Left lobe of liver (tissue), 2 donors: Measurements from ENCODE around the gene SLC18A2. TPM values are rescaled to one million over a fixed set of nuclear protein-coding genes. Genes with fewer than 3 reads are reported as not detected.
"Not testable (repeated sequence)": the region's sequence is repeated elsewhere in the genome, so short reads cannot be mapped to it uniquely, and the experiment has no call there.

Source experiments
- ATAC-seq: fragments of 200-7000 bp; cut with Tn5 transposase; one replicate; pipeline ENCODE4 v1.9.1; 2020; ENCODE audit warnings: mild to moderate bottlenecking, moderate library complexity
- DNase-seq: peaks from one replicate; pipeline ENCODE4 v3.0.0-alpha.2; 2020; ENCODE audit warnings: low spot score
- total RNA-seq: library from RNA; stranded (reverse); gene quantifications from one replicate; pipeline ENCODE4 v1.2.1, GENCODE V29; 2021
- donor health status: DM: no; HTN: no; CAD: no; lungs with moderate emphysema.
- donor health status: DM: no; HTN: yes; CAD: no.

SLC18A2 gene
- total RNA-seq, 1 donor from 2014 or later: 0.15 TPM

DNA sequence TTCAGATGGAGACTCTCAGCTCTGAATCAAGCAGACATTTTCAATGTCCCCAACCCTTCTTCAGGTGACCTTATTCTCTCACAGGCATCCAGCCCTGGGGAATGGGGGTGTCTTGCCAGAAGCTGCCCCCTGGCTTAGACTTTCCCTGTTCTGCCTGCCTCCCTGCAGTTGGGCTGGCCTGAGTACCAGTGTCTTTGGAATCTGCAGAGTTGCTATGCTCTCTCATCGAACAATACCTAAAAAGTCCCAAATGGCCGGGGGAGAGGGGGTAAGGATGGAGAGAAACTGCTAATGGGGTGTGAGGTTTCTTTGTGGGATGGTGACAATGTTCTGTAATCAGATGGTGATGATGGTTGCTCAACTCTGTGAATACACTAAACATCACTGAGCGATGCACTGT, 20.6 kb downstream of the SLC18A2 start:
- DNase-seq (no peak), ATAC-seq (no peak)

DNA sequence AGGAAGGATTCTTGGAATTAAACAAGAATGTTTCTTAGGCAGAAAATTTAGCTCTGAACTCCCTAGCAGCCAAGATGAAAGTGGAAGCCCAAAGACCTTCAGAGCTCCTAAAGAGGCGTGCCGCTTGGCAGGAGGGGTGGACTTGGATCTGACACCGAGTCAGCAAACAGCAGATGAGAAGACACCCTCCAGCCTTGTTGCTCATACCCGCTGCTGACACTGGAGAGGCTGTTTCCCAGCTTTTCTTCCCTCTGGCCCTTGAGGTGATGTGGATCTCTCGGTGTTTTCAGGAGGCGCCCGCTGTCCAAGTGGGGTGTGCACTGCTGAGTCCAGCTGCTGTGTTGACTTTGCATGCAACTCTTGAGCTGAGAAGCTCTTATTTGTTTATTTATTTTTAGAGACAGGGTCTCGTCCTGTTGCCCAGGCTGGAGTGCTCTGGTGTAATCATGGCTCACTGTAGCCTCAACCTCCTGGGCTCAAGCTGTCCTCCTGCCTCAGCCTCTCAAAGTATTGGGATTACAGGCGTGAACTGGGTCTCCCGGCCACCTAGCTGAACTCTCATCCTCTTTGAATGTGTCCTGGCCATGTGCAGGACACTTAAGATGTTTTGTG, 21.5 kb downstream of the SLC18A2 start:
- ATAC-seq (no peak), DNase-seq (no peak)

- ATAC-seq: no peak
- no peak for DNase-seq
Observed at GRCh38 chr10:117262903-117263293, 22.0 kb downstream of the SLC18A2 start.

- DNase-seq (no peak), ATAC-seq (no peak)
Observed at GRCh38 chr10:117264782-117265181, 23.9 kb downstream of the SLC18A2 start.

DNA sequence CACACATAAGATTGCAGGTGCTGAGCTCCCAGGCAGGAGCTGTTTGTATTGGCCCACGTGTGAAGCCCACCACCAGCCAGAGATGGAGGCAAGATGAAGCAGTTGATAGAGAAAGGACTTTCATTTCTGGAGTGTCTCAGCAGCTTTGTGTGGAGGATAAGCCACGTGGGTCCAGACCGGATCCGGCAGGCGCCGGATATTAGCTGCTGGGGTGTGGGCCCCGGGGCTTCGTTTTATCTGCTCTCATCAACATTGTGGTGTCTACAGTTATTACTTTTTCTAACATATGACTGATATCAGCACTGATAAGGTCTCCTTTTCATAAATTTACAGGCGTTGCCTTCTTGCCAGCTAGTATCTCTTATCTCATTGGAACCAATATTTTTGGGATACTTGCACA, 25.5 kb downstream of the SLC18A2 start:
- ATAC-seq (no peak), DNase-seq (no peak)

DNA sequence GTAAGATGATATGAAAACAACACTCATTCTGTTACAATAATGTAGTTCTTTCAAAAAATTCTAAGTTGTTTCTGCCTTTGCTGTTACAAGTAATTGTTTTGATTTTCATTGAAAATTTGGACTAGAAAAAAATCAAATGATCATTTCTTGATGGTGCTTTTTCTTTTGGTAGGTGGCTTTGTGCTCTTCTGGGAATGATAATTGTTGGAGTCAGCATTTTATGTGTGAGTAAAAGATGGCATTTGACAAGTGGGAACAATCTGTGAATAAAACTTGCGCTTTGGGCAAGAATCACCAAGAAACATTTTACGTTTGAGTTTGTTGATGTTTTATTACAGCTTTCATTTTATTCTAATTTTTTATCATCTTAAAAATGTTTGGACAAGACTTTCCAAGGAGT, 25.9 kb downstream of the SLC18A2 start:
- ATAC-seq (no peak), DNase-seq (no peak)

DNA sequence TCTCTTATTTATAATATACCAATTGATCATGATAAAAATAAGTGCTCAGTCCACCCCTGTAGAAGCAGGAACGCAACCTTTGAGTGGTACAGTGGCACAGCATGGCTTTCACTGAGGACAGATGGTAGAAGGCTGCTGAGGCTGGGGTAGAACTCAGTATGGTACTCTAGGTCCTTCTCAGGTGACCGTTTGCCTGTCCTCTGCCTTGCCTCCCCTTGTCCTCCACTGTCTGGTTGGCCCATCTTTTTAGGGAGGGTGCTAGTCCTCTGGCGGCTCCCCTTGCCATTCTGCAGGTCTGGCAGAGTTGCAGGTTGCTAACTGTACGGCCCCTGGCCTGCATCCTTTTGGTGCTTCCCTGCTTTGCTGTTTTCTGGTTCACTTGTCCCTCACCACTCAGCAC, 27.3 kb downstream of the SLC18A2 start:
- DNase-seq: no peak
- ATAC-seq: no peak

- ATAC-seq (no peak), DNase-seq (no peak)
Observed at GRCh38 chr10:117268907-117269306, 28.0 kb downstream of the SLC18A2 start.

DNA sequence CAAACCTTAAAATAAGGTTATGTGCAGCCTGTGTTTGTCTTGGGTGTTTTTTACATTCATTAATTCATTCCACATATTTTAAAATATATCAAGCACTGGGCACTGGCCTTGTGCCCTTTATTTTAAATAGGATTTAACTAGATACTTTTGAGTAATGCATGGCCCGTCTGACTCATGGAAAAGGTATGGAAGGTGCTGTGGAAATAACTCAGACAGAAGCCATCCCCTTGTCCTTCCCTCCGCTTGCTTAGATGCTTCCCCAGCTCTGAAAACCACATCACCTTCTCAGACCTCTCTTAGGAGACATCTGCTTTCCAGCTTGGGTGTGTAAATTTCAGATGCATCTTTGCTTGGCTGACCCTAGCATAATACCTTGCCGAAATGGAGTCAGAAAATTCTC, 30.5 kb downstream of the SLC18A2 start:
- ATAC-seq: no peak
- DNase-seq: no peak

DNA sequence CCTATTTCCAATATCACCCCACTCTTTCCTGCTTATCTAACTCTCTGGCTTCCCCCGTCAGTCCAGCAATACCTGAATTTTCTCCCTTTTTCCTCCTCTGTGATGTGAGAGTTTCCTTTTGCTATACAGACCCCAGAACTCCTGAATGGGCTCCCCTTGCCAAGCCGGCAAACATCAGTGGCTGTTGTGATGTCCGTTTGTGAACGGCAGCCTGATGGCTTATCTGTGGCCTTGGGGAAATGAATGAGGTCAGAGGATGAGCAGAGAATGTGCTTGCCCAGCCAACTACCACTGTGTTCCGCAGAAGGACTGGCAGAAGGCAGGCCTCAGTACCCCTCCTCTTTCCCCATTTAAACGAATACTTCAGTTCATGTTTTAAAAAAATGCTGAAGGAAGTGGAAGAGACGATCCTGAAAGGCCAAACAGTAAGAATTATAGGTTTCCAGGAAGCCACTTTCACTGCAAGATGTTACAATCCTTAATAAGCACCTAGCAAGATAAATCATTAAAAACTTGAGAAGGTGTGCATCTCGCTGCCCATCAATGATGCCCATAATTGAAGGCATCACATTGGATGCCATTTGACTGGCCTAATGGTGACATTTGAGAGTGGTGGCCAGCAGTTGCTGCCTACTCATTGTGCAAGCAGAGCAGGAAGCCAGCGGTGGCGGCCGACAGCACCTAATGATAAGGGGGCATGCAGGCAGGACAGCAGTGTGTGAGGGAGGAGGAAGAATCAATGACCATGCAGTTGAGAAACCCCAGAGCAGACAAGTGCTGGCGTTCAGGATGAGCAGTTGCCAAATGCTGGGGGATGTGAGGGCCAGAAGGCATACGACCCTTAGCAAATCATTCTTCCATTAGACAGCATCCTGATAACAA, 31.5 kb downstream of the SLC18A2 start:
- no peak for DNase-seq
- peak; percentile 29 for ATAC-seq

DNA sequence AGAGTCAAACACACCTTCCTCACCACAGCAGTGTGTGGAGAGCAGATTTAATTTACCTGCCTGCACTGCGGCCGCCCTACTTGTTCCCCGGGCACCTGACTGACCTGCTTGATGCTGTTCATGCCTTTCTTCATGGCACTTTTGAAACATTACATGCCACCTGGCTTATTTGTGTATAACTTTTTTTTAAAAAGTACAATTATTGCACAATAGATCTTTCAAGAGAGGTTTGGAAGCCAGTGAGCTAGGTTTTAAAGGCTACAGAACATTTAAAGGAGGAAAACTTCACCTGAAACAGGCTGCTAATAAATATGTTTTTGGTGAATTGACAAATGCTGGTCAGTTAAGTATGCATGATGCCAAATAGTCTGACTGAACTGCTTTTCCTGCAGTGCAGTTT, 33.1 kb downstream of the SLC18A2 start:
- DNase-seq (no peak), ATAC-seq (peak; percentile 26)

DNA sequence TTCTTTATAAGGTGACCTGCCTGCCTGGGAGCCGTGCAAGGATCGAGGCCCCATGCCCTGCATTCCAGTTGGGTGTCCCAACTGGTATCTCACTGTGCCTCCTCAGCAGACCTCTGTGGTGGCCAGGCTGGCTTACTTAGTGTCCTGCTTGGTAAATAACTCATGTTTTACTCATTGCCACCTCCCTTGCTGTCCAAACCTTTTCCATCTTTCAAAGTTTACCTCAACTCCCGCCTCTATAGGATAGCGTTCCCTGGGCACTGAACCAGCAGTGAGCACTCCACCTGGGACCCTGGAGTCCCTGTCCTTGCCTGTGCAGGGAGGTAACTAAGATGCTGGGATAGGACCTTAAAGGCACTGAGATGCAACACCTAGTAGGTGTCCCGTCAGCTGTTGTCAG, 33.6 kb downstream of the SLC18A2 start:
- DNase-seq: no peak
- peak; percentile 13 for ATAC-seq

- DNase-seq: no peak
- ATAC-seq: no peak
Observed at GRCh38 chr10:117275121-117275520, 34.2 kb downstream of the SLC18A2 start.

DNA sequence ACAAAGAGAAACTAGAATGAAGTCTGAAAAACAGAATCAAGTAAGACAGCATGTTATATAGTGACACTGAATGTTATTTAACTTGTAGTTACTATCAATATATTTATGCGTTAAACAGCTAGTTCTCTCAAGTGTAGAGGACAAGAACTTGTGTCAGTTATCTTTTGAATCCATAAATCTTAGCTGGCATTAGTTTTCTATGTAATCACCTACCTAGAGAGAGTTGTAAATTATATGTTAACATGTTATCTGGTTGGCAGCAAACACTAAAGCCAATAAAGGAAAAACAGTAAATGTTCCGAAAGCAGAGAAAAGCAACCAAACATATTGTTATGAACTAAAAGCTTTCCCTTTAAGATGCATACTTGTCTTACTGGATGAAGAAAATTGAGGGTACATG, 36.8 kb downstream of the SLC18A2 start:
- no peak for ATAC-seq
- no peak for DNase-seq

DNA sequence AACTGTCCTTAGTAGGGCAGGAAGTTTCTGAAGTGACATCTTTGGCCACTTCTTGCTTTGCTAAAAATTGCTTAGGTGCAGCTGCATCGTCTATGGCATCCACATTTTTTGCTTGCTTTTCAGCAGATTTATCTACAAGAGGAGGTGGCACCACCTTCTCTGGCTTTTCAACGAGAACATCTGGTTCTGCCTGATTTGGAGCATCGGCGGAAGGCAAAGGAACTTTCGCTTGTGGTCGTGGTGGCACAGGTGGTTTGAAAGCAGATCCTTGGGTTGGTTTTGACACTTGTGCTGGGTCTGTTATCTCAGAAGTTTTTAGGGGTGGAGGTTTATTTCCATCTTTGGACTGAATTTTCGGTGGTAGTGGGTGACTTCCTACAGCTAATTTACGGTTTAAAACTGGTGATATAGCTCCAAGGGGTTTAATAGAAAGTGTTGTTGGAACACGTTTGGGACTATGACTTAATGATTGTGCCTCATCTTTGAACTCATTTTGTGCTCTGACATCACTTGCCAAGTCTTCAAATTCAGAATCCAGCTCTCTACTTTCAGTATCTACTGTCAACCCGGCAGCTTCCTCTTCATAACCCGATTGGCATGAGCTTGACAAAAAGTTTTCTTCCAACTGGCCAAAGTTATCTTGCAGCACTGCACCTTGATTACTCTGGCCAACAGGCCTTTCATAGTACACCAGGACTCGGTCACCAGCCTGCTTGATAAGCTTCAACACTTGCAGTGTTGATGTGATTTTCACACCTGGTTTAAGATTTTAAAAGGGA, 44.0 kb downstream of the SLC18A2 start:
- ATAC-seq (no peak), DNase-seq (no peak)

DNA sequence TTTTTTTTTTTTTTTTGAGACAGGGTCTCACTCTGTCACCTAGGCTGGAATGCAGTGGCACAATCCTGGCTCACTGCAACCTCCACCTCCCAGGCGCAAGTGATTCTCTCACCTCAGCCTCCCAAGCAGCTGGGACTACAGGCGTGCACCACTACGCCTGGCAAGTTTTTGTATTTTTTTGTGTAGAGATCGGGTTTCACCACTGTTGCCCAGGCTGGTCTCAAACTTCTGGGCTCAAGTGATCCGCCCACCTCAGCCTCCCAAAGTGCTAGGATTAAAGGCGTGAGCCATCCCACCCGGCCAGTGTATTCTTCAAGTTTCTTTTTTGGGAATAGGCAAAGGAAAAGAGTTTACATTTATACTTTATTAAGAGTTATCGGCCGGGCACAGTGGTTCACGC, 50.0 kb downstream of the SLC18A2 start:
- DNase-seq, ATAC-seq: not testable (repeated sequence)

DNA sequence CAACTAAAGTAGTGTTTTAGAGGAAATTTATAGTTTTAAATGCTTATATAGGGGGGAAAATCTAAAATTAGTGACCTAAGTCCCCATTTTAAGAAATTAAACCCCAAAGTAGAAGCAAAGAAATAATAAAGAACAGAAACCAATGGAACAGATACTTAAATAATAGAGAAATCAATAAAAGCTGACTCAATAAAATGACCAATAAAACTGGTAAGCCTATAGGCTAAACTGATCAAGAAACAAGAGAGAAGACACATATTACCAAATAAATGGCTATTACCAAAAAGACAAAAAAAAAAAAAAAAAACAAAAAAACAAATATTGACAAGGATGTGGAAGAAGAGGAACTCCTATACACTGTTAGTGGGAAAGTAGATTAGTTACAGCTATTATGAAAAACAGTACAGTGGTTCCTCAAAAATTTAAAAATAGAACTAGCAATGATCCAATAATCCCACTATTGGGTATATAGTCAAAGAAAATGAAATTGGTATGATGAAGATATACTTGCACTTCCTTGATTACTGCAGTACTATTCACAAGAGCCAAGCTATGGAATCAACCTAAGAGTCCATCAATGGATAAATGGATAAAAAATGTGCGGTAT, 53.2 kb downstream of the SLC18A2 start:
- ATAC-seq (no peak), DNase-seq (no peak)

GRCh38 chr10:117294735-117295134, 53.8 kb downstream of the SLC18A2 start:
- ATAC-seq: no peak
- no peak for DNase-seq

DNA sequence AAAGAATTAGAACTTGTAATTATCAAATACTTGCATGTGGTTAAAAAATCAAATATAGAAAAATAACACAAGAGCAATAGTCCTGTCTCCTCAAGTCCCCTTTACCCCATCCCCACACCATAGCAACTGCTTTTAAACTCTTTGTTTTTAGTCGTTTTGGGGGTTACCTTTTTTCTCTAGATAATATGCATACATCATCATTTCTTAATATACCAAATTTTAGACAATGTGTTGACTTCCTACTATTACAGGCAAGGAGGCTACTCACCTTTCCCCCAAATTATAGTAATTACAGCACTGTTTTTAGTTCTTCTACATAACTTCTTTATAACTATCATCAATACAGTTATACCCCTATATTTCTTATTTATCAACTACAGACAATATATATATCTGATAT, 57.3 kb downstream of the SLC18A2 start:
- DNase-seq (no peak), ATAC-seq (no peak)

DNA sequence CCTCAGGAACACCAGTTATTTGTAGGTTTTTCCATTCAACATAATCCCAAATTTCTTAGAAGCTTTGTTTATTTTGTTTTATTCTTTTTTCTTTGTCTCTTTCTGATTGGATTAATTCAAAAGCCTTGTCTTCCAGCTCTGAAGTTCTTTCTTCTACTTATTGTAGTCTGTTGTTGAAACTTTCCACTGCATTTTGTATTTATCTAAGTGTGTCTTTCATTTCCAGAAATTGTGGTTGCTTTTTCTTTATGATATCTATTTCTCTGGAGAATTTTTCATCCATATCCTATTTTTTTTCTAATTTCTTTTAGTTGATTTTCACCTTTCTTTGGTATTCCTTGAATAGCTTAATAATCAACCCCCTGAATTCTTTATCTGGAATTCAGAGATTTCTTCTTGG, 58.5 kb downstream of the SLC18A2 start:
- no peak for DNase-seq
- ATAC-seq: no peak

GRCh38 chr10:117300671-117301070, 59.8 kb downstream of the SLC18A2 start:
- ATAC-seq (no peak), DNase-seq (no peak)
